Measurements from ENCODE around the gene AIG1.

AIG1 gene

DNA sequence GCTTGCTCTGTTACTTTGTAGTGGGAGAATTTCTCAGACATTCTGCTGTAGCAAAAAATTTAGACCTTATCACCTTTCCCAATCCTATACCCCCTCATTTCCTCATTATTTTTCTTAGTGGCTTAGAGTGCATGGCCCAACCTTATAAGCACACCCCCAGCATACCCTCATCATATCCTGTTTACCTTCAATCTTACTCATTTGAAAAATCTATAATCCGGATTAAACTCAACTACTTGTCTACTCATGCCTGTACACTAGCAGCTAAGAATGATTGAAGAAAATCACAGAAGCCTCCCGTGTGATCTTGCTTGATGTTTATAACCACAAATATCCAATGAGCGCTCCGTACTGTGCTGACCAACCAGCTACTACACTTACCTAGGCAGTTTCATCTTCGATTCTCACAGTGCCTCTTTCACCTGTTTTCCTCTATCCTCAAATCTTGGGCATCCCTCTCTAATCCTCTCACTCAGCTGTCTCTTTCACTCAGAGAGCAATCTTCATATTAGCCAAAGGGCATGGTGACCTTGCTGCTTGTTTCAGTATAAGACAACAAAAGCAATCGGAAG, 36.6 kb downstream of the AIG1 start:
- no peak for DNase-seq (ENCODE audit: low spot score)

DNA sequence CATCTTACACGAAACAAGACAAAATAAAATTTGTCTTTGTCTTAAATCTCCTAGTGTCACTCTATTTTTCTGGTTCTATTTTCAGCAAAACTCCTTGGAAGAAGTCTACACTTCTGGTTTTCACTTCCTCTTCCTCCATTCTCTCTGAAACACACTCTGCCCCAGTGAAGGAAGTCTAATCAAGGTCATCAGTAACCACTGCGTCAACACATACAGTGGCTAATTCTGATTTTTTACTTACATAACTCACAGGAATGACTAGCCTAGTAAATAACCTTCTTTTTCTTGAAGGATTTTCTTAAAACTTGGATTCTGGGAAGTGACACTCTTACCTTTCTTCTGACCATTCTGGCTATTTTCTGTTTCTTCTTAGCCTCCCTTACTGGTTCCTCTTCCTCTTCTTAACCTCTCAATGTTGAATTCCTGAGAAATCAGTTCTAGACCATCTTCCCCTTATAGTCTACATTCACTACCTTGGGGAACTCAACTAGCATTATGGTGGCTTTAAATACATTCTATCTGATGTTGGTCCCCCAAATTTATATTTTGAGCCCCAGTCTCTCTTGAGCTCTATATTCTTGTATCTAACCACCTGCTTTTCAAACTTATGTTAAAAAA, 37.5 kb downstream of the AIG1 start:
- no peak for DNase-seq (ENCODE audit: low spot score)

DNA sequence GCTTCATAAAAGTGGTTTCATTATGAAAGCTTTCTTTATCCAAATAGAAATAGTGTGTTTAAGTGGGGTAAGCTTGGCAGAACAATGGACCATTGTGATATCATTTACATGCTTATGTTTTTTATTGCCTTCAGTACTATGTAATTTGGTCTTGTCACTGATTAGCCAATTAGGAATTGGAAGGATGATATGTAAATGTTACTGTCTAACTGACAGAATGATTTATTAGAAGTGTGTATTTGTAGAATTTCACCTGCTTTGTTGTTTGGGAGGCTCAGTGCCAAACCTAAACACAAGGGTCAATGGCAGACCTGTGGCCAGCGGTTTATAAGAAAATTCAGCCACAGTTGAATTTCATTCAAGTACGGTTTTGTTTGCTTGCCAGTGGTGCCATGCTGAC, 39.0 kb downstream of the AIG1 start:
- DNase-seq (ENCODE audit: low spot score) = no peak

DNA sequence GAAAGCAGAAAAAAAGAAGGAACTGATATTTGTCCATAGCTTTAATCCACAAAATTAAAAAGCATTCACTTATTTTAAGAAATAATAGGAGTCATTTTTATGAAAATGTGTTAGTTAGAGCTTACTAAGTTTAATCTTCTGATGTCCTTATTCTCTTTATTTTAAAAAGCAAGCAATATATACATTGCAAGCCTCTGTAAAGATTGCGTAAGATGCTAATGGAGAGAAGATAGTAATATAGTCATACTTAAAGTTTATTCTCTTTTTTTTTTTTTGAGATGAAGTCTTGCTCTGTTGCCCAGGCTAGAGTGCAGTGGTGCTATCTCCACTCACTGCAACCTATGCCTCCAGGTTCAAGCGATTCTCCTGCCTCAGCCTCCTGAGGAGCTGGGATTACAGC, 39.7 kb downstream of the AIG1 start:
- DNase-seq (ENCODE audit: low spot score) = no peak

DNA sequence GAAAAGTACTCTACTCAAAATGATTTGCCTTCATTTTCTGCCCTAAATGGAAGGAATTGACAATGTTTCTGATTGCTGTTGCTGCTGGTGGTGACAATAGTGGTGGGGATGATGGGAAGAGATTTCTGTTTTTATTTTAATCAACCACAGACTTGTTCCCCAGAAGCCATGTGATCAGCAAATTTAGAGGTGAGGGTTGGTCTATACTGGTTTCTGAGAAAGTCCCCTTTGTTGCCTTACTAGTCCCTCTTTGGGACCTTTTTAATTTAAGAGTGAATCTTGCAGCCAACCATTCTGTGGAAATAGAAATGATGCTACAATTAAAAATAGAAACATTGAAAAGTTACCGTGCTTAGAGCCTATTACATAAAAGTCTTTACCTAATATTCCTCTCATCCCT, 43.2 kb downstream of the AIG1 start:
- no peak for DNase-seq (ENCODE audit: low spot score)

DNA sequence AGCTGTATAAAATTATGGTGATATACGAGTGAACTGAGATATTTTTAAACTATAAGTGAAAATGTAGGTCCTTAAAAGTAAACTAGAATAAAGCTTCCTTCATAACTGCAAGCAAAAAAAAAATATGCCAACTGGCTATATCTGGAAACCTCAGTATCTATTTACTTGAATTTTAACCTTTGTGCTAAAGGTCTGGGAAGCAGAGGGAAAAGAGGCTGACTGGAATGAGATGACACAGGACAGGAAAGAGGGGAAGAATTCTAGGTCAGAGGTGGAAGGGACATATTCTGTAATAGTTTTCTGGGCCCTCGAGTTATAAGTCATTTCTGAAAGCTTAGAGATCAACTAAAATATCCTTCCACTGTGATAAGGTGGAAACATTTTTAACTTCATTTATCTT, 46.8 kb downstream of the AIG1 start:
- DNase-seq (ENCODE audit: low spot score) = no peak

DNA sequence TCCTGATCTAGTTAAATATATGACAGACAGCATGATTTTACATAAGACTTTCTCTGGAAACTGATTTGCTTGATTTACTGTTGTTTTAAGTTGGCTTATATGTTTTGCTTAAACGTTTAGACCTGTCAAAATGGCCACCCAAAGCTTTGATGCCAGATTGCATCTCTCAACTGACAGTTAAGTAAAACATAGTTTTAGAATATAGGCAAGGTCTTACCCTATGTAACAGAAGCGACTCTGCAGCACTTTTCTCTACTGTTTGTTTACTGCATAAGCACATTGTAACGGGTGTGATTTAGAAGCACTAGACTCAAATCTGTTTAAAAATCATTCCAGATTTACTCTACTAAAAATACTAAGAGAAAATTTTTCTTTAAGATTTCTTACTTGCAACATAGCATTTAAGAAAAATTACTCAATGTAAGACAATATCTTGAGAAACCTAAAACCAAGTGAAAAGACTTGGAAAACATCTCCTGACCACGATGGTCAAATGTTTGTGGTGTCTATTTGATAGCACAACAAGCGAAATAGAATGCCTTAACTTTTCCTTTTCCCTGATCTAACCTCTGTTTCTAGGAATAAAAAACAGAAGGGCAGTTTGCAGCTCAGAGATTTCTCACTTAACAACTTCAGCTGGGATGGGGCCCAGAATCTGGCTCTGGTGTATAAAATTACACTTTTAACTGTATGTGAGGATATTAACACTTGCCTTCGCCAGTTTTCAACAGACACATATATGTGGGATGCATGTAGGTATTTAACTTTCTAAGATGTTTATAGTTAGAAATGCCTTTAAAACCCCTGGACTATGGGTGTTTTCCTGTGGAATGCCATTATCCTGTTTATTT, 47.4 kb downstream of the AIG1 start:
- DNase-seq (ENCODE audit: low spot score) = no peak

DNA sequence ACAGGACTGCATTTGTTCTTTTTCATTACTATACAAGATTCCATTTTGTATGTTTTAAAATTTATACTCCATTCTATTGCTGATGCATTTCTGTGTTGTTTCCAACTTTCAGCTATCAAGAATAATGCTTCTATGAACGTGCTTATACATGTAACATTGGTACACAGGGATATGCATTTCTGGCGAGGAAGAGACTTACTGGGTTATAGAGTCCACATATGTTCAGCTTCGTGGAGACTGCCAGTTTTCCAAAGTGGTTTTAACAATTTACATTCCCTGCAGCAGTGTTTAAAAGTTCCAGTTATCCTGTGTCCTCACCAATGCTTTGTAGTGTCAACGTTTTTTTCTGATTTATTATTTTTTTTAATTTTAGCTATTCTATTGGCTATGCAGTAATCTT, 48.5 kb downstream of the AIG1 start:
- DNase-seq (ENCODE audit: low spot score) = no peak

DNA sequence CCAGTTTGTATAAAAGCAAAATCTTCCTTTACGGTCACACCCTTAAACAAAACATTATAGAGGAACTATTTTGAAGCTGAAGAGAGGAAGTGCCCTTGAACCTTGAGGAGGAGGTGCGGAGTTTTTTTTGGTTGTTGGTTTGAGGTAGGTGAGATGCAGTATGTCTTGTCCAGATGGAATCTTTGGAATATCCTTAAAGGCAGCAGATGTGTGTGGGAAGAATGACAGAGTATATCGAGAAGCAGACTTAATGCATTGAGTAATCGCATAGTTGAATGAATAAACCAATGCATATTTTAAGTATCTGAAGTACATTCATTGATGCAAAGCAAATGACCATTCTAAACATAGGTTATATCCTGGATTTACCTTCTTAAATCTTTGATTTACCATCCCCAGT, 49.9 kb downstream of the AIG1 start:
- no peak for DNase-seq (ENCODE audit: low spot score)

DNA sequence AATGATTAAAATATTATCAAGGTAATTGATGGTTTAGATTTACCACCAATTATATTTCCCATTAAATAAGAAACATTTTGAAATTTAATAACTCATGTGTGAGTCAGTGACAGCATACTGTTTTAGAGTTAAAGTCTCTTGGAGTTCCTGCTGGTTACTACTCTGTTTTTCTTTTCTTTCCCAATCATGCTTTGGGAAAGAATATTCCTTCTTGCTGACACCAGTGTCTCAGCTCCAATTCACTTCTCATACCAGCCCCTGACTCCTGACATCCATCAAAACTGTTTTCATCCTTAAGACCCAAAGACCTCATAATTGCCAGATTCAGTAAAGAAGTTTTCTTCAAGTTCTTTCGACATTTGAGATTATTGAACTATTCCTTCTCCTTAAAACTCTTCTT, 50.3 kb downstream of the AIG1 start:
- DNase-seq (ENCODE audit: low spot score) = no peak

DNA sequence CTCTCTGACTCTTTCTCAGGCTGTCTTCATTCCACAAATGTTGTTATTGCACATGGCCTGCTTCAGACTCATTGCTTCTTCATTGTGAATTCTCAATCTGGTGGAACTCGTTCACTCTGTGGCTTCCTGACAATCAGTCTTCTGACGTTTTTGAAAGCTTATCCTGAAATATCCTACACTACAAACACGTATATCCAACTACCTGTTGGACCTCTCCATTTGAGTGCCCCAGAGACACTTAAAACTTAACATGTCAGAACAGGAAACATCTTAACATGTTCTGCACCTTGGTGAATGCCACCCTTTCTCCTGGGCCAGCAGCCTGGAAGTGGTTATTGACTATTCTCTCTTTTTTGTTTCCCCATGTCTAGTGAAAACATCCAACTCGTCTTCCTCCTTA, 50.8 kb downstream of the AIG1 start:
- no peak for DNase-seq (ENCODE audit: low spot score)

DNA sequence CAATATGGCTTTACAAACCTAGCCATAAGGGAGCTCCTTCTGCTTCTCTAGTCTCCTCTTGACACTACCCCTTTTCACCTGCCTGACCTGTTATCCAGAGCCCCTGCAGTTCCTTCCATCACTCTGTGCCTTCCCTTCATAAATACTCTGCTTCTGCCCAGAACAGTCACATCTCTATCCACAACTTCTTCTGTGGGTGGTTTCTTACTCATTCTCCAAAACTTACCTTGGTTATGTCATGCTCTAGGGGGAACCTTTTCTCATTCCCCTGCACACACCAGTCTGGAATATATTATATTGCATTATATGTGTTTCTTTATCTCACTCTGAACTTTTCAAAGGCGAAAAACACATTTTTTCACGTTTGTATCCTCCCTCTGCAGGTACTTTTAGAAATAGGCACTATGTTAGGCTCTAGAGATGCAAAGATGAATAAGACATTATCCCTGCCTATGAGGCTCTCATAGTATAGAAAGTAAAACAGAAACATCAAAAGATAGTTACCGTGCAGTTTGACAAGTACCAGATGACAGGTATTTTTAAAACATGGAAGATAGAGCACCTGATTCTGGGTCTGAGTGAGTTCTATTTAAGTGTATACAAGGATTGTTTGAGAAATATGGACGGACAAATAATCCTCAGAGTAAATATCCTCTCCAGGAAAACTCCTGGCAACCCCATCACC, 51.5 kb downstream of the AIG1 start:
- DNase-seq (ENCODE audit: low spot score) = no peak

DNA sequence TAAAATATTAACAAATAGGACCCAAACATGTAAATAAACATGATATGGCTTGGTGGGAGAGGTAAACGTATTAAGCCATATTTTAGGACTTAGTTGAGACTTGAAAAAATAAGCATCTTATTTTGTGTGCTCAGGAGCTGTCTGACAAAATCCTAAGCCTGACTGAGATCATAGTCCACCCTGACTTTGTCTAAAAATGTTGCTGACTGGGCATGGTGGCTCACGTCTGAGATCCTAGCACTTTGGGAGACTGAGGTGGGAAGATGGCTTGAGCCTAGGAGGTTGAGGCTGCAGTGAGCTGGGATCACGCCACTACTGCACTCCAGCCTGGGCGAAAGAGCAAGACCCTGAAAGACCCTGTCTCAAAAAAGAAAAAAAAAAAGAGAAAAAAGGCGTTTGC, 52.1 kb downstream of the AIG1 start:
- no peak for DNase-seq (ENCODE audit: low spot score)

DNA sequence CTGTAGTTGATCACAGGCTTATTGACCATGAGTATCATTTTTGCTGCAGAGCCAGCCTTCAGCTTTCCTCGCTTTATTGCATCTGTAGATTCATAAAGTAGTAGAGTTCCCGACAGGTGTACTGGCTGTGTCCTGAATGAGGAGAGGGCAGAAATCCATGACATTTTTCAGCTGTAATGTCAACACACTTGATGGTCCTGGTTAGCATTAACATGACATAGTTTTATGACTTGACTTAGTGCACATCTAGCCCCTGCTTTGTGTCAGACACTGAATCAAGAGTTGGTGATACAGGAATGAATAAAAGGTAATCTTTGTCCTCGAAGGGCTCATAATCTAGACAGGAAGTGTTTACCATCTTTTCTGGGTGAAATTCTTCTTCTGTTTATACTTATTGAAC, 55.0 kb downstream of the AIG1 start:
- DNase-seq (ENCODE audit: low spot score) = no peak

DNA sequence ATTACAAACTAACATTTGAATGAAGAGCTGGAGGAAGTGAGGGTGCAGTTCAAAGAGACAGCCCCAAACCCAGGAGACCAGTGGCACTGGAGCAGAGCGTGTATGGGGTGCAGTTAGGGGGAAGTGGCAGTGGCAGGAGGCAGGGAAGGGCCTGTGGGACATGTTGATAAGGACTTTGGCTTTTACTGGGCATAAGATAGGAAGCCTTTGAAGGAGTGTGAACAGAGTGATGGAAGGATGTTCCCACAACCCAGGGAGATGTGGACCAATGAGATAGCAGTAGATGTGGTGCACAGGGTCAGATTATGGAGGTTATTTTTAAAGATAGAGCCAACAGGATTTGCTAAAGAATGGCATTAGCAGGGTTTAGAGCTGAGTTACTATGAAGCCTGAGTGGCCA, 56.4 kb downstream of the AIG1 start:
- DNase-seq (ENCODE audit: low spot score) = no peak

DNA sequence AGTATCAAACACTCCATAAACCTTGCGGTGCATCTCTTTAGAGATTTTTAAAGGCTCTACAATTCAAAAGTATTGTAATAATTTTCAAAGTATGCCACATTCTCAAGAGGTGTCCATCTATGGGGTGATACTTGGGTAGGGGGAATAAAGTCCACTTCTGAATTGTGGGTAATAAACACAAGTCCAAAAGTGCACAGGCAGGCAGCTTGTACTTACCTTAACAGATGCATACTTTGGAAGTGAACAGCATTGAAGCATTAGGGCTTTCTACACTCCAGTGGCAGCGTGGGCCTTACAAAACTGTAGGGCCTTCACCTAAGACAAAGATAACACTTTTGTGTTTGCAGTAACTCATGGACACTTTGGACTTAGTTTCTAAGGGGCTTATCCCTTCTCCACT, 58.6 kb downstream of the AIG1 start:
- DNase-seq (ENCODE audit: low spot score) = no peak

DNA sequence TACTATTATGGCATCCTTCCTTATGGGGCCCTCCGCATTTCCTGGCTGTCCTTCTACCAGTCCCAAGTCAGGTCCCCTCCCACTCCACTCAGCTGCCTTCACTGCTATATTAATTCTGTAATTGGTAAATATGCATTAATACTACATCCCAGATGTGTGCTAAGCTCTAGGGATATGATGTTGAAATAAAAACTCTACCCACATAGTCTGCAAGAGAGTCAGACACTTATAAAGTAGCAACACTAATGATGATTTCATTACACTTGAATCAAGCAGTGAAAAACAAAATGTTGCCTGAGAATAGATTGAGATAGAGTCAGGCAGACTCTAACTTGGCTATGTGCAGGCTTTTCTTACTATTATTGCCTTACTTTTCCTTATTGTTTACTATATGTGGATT, 62.4 kb downstream of the AIG1 start:
- no peak for DNase-seq (ENCODE audit: low spot score)

DNA sequence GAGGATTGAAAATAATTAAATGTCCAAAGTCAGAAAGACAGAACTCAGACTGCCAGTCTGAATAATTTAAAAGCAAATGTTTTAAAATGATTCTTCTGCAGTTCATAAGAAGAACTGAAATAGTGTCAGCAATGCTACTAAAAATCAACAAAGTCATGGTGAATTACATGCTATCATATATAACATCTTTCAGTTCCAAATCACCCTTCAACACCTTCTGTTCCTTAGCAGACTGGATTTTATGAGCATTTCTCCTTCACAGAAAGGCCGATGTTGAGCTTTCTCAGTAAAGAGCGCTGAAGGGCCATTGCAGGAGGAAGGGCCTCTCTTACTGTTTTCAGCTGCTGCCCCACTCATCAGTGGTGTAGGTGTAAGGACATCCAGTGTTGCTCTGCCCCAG, 63.3 kb downstream of the AIG1 start:
- no peak for DNase-seq (ENCODE audit: low spot score)

DNA sequence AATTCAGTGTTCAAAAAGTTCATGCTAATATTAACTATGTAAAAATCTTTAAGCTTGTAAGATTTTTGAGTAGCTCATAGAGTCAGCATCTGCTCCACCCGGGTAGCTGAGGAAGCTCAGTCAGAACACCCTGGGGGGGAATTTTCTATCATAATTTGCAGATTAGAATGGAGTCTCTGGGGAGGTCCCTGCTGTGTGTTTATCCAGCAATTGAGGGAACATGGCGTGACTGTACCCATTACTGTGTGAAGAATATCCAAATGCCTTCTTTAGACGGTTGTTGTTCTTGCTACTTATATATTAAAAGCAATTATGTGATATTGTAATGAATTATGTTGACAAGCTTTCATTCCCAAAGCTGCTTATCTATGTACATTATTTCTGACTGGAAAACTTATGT, 64.8 kb downstream of the AIG1 start:
- no peak for DNase-seq (ENCODE audit: low spot score)

DNA sequence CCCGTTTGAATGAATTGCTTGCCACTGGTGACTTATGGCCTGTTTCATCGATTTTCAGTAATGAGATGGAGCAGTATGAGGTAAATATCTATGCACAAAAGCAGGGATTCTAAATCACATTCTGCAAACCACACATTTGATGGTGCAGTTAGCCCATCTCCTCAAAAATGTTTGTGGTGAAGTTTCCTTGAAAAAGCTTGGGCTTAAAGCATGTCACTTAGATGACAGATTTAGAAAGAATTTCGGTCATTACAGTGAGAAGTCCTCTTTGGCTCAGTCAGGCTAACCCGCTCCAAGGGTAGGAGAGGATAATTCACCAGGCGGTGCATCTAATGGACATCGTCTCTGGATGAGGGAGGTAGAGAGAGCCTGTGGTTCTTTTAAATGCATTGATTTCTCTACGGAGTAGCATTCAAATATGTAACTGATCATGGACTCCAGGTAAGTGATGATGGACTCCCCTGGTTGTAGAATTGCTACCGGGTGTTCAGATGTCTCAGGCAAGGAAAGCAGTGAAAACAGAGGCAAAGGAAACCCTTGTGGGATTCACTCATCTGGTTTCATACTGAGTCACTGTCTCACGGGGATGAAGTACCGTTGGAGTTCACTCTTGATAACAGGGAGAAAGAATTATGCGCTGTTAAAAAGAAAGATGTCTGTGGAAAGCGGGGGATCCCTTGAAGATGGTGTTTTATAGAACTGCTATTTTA, 65.3 kb downstream of the AIG1 start:
- DNase-seq (ENCODE audit: low spot score) = no peak

DNA sequence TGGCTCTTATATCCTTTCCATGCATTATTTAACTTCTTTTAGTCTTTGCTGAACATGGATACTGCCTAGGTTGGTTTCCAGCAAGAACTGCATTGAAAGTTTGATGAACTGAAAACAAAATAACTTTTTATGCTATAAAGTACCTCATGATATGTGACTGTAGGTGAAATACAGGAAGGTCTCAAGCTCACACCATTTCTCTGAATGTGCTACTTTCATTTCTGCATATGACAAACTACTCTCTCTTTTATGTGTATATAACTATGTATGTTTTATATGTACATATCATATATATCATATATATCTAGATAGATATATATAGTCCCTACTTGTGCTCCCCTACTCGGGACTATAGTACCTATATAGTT, 65.9 kb downstream of the AIG1 start:
- DNase-seq (ENCODE audit: low spot score) = no peak

DNA sequence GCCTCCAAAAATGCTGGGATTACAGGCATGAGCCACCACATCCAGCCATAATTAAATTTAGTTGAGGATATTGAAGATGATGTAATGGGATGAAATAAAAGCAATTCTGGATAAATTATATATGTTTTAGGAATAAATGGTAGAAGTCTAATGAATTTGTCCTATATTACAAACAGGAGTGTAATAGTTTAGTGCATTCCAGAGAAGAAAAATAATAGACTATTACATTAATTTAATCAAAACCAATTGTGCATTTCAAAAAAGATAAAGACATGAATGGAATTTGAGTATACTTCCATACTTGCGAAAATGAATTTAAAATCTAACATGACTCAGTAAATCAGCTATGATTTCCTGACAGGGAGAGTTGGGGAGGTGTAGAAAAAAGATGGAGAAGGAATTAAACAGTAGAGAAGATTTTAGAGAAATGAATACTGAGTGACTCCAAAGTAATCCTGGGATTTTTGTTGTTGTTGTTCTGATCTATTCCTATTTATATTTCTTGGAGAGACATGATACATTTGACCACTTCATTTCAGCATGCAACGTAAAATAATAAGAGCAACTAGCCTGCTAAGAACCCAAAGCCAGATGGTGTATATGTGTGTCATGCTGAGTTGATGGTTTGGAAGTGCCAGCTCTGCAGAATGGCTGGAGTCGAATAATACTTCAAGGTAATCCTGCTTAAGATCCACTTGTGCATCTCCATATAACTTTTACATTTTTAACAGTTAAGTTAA, 67.4 kb downstream of the AIG1 start:
- no peak for DNase-seq (ENCODE audit: low spot score)
